H1 (cell line): Measurements from ENCODE around the gene BCAS3. TPM values are rescaled to one million over a fixed set of nuclear protein-coding genes. Genes with fewer than 3 reads are reported as not detected.

ENCODE experiments used
- EGR1 ChIP-seq: IDR thresholded peaks from 2 replicates; pipeline ENCODE4 v1.6.1; 2011; ENCODE audit warnings: low read depth, low read length, borderline replicate concordance
- SP2 ChIP-seq: IDR thresholded peaks from 2 replicates; pipeline ENCODE4 v1.6.1; 2012; ENCODE audit warnings: mild to moderate bottlenecking, low read length, inconsistent platforms
- ZNF274 ChIP-seq: IDR thresholded peaks from 2 replicates; pipeline ENCODE4 v1.7.0; 2012; ENCODE audit warnings: low read length, borderline replicate concordance; ENCODE audit errors: extremely low read depth
- polyA plus RNA-seq, 7 experiments: library from polyadenylated mRNA; depleted of rRNA in 3 of 7; stranded (reverse) in 5 of 7; unstranded in 2 of 7; fragments of >200 nt in 5 of 7; fragments of 200-250 nt in 2 of 7; gene quantifications; 1 replicate in 5 of 7; 2 replicates in 1 of 7; 4 replicates in 1 of 7; pipeline versions ENCODE4 v1.2.1 to v1.2.3, GENCODE V29; 2011 to 2013; ENCODE audit warnings: missing spikeins in 2 of 7, mixed read lengths in 2 of 7
- total RNA-seq: library from RNA; stranded (reverse); fragmentation: NEBNext Ultra II Directional; extraction: Animal tissue kit (Norgen Biotek cat#: 25700); gene quantifications from 2 replicates; pipeline ENCODE4 v1.2.1, GENCODE V29; 2021

The BCAS3 gene
- total and polyA plus RNA-seq, 2 of the 8 experiments (the other 6 are each of a cell fraction or from before 2014, with no cell fraction given): 9.9 to 13.3 TPM

DNA sequence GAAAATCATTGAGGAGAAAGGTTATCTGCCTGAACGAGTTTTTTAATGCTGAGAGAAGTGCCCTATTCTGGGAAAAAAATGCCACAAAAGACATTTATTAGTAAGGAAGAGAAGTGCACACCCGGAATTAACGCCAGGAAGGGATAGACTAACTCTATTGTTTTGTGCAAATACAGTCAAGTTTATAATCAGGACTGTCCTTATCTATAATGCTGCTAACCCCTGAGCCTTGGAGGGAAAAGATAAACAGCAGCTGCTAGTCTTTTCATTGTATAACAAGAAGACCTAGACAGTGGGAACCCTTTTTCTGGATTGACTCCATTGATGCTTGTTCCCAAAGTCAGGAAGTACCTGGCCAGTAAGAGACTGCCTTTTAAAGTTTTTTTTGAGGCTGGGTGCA, 26.5 kb downstream of the BCAS3 start (continued):
- TF ChIP-seq ZNF274 (no peak), EGR1 (no peak), SP2 (no peak)
